Astrocyte of the hippocampus (primary cell): ENCODE measurements around the gene ERC1.
"Not testable (repeated sequence)": the region's sequence is repeated elsewhere in the genome, so short reads cannot be mapped to it uniquely, and the experiment has no call there.

ENCODE experiments used
- DNase-seq: peaks from one replicate; pipeline ENCODE4 v3.0.0; 2011; ENCODE audit warnings: low read depth, low spot score

The ERC1 gene

GRCh38 chr12:1284611-1285010, 293.6 kb downstream of the ERC1 start:
- DNase-seq, result no peak

- DNase-seq, result no peak
Observed at GRCh38 chr12:1287446-1287975, 296.5 kb downstream of the ERC1 start.

GRCh38 chr12:1288333-1288732, 297.3 kb downstream of the ERC1 start:
- no peak for DNase-seq

- no peak for DNase-seq
Observed at GRCh38 chr12:1289371-1290155, 298.5 kb downstream of the ERC1 start.

- no peak for DNase-seq
Observed at GRCh38 chr12:1290716-1291115, 299.7 kb downstream of the ERC1 start.

GRCh38 chr12:1291601-1292332, 300.7 kb downstream of the ERC1 start:
- DNase-seq, result no peak

- DNase-seq, result no peak
Observed at GRCh38 chr12:1293901-1294300, 302.9 kb downstream of the ERC1 start.

GRCh38 chr12:1297206-1297605, 306.2 kb downstream of the ERC1 start:
- peak; percentile 15 for DNase-seq

GRCh38 chr12:1297639-1298175, 306.7 kb downstream of the ERC1 start:
- no peak for DNase-seq

- no peak for DNase-seq
Observed at GRCh38 chr12:1300460-1300859, 309.4 kb downstream of the ERC1 start.

GRCh38 chr12:1302201-1302870, 311.3 kb downstream of the ERC1 start:
- no peak for DNase-seq

- no peak for DNase-seq
Observed at GRCh38 chr12:1305063-1305434, 314.0 kb downstream of the ERC1 start.

- DNase-seq, result no peak
Observed at GRCh38 chr12:1305791-1306500, 314.9 kb downstream of the ERC1 start.

GRCh38 chr12:1306817-1307216, 315.8 kb downstream of the ERC1 start:
- no peak for DNase-seq

- DNase-seq, result no peak
Observed at GRCh38 chr12:1307796-1308195, 316.8 kb downstream of the ERC1 start.

GRCh38 chr12:1309613-1310012, 318.6 kb downstream of the ERC1 start:
- no peak for DNase-seq

GRCh38 chr12:1310653-1311052, 319.6 kb downstream of the ERC1 start:
- DNase-seq, result no peak

- no peak for DNase-seq
Observed at GRCh38 chr12:1311145-1311544, 320.1 kb downstream of the ERC1 start.

GRCh38 chr12:1313906-1314305, 322.9 kb downstream of the ERC1 start:
- DNase-seq, result no peak

GRCh38 chr12:1314523-1314922, 323.5 kb downstream of the ERC1 start:
- DNase-seq, result no peak

- DNase-seq, result not testable (repeated sequence)
Observed at GRCh38 chr12:1316991-1317390, 326.0 kb downstream of the ERC1 start.
